GM19035 (cell line): ENCODE measurements around the gene ARHGEF7.

ENCODE experiments used
- ATAC-seq: cut with Tn5 transposase; IDR thresholded peaks from one replicate; pipeline ENCODE4 v1.9.1; 2021; ENCODE audit not compliant: unreplicated experiment

ARHGEF7 gene

DNA sequence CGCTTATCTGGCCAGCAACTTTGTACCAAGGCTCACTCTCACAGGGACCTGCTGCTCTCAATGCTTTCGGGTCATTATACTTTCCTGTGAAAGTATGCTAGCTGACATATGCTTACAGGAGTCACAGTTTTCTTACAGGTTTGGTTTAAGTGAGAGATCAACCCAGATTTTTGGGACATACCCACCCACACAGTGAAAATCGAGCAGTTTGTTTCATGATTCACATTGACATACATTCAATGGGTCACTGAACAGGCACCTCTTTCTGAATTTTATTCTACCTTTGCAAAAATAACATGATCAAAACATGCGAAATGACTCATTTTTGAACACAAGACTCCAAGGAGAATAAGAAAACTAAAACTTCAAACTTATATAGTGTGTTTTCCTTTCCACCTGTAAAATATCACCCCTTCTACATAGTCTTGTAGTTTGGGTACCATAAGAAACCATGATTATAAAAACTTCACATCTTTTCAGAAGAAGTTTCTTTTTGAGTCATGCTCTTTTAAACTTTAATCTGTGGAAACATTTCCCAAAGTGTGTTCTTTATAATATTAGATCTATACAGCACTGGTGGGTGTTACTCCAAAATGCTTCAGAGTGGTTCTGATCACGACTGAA is 161.0 kb downstream of the ARHGEF7 start:
- no peak for ATAC-seq

DNA sequence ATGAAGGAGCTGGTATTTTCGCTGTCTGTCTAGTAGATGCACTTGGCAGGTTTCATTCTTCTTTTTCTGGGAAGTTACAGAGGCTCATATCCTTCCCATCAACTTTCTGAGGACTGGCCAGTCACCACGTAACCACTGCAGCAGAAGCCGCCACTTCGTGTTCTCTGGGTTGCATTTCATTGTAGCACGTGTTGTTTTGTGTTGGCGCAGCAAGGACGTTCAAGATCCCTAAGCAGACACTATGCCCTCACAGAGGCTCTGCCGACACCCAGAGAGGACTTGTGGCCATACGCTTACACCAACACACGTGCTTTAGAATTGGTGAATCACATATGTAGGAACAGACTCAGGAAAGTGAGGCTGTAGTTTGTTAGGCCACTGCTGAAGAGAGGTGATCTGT is 163.1 kb downstream of the ARHGEF7 start:
- no peak for ATAC-seq

DNA sequence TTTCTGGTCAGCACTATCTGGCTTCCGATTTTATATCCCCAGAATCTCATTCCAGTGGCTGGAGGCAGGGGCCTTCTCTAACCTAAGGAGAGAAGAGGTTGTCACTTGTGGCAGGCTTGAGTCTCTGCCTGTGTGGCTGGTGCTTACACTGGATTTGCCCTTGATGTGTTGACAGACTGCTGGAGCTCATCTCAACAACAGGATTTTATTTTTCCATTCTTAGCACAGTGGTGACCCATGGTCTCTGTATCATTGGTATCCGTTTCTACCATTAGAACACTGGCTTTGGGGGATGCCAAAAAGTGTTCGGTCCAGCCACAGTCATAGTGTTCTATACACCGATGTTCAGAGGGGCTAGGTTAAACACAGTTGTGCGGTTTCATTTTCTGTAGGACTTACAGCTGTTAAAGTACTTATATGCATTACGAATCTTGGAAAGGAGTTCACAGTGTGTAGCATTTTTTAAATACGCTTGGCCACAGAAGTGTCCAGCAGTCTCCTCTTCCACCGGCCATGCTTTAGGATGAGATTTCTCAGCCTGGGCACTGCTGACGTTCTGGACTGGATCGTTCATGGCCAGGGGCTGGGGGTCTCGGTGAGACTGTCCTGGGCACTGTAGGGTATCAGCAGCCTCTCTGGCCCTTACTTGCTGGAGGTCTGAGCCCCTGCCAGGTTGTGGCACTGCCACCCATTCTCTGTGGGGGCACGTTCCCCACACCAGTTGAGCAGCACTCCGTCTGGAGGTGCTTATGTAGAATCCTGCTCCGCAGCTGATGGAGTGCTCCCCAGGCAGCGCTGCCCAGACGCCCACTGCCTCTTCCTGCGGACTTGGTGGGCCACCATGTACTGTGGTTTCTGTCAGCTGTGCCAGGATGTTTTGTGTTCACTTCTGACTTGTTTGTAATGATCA is 163.9 kb downstream of the ARHGEF7 start:
- no peak for ATAC-seq

DNA sequence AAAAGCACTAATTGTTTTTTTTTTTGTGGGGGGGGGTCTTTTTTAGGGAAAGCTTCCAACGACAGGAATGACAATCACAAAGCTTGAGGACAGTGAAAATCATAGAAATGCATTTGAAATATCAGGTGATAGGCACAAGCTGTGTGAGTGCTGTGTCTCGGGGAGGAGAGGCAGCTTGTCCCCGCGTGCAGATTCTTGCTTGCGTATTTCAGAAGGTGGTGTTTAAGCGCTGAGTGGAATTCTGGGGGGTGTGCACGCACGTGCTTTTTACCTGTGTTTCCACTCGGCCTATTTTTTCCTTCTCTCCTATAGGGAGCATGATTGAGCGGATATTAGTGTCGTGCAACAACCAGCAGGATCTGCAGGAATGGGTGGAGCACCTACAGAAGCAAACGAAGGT is 165.1 kb downstream of the ARHGEF7 start:
- no peak for ATAC-seq

DNA sequence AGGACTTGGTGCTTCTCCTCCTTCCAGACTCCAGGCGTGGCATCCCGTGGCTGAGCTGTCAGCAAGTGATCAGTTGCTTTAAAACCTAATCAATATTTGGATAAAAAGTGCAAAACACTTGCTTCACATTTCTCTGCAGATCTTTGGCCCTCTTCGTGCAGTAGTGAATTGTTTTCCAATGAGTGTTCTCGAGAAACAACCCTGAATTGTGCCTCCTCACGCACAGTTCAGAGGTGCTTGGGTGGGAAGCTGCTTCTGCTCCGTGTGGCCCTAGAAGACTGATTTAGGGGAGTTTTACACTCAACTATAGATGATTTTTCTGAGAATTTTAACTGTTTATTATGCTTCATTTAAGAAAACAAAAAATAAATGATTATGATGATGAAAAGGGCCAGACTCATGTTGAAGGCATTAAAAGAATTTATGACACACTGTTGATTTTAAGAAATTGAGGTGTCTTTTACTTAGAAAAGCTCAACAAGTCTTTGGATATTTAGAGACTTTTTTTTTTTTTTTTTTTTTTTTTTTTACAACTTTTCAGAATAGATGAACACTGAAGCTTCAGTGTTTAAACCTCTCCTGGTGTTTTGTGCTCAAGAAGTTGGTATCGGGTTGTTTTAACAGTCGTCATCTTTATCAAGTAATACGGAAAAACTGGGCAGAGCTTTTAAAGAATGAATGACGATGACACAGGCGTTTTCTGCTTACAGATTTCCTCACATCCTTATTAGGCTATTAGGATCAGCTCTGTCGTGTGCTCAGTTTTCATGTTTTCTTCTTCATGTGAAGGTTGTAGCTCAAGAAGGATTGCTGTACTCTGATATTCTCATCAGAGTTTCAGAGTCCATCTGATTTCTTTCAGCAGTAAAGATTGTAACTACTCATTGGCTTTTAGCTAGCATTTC is 165.8 kb downstream of the ARHGEF7 start:
- no peak for ATAC-seq

DNA sequence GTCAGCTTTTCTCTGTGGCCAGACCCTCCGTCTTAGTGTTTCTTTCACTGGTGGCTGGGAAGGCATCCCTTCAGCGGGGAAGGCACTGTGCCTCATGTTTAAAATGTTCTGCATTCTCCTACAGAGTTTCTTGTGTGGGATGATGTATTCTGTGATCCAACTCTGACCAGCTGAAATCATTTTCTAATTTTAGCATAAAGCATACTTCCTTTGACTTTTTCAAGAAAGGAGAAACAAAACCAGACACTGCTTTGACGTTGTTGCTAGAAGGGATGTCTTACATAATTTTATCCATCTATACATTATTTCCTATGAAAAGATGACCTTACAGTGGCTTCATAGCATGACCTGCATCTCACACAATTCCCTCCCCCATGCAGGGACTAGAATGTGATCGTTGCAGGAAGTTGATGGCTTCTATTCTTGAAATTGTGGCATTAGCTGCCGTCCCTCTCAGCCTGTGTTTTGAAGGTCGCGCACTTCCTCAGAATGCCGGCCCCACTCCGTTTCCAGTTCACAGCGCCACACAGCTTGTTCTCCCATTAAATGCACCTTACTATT is 166.7 kb downstream of the ARHGEF7 start:
- no peak for ATAC-seq

DNA sequence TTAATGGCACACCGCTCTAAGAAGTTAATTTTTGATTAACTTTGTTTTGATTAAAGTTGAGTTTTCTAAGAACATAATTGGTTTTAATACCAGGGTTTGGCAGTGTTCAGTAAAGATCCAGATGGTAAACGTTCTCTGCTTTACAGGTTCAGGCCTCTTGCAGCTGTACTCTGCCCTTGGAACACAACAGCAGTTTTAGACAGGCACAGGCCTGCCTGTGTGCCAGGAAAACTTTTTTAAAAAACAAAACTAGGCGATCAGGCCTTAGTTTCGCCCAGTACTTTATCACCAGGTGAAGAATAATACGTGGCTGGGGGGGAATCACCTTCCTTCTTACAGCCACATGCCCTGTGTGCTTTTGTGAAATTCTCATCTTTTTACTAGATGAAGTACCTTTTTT is 167.3 kb downstream of the ARHGEF7 start:
- no peak for ATAC-seq

DNA sequence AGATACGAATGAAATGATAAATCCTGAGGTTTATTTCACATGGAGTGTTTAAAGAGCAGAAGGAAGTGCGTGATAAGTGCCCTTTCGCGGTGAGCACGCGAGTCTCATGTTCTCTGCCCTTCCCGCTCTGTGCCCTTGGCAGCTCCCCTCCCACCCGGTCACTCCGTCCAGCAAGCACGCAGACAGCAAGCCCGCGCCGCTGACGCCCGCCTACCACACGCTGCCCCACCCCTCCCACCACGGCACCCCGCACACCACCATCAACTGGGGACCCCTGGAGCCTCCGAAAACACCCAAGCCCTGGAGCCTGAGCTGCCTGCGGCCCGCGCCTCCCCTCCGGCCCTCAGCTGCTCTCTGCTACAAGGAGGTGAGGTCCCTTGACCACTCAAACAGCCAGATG is 167.9 kb downstream of the ARHGEF7 start:
- ATAC-seq = no peak

DNA sequence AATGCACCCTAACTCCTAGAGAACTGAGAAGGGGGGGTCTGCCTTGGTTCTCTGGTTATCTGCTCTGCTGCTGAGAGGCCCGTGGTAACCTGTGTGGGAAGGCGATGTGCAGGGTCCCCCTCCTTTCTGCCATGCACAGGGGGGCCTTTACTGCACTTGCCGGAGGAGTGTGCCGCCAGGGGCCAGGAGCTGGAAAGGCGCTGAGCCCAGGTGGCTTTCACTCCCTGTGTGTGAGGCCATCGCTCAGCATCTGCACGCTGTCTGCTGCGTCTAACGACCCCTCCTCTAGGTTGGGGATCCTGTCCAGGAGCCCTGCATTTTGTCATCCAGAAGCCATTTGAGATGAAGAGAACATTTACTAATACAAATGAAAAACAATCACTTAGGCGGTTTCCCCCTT is 168.3 kb downstream of the ARHGEF7 start:
- no peak for ATAC-seq

DNA sequence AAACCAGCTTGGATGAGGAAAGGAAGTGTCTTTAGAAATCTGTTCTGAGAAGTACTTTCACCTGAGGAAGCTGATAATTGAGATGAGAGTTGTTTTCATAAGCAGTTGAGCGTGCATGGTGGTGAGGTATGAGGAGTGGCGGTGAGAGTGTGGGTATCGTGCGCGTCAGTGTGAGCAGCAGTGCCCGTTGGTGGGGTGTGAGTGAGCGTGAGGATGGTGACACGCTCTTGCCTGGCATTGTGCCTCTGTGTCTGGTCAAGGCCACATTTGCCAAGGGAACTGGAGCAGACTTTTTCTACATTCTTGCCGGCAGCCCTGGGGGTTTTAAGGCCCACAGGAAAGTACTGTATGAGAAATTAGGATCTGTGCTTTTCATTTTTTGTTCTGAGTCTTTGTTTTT is 168.9 kb downstream of the ARHGEF7 start:
- ATAC-seq = no peak

DNA sequence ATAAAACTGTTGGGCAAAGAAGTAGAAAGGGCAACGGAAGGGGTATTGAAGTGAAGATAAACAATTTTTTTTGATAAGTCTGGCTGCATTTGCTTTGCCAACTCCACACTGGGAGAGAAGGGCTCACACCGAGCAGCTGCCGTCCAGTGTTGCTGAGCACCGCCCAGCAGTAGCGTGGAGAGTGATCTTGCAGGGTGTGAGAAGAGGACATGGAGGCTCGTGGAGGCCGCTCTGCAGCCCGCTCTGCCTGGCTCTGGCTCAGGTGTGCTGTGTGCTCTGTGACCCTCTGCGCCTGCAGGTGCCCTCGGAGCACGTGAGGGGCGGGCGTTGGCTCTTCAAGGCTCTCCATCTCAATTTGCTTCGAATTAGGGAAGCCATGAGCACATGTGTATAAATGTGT is 169.5 kb downstream of the ARHGEF7 start:
- ATAC-seq = no peak

DNA sequence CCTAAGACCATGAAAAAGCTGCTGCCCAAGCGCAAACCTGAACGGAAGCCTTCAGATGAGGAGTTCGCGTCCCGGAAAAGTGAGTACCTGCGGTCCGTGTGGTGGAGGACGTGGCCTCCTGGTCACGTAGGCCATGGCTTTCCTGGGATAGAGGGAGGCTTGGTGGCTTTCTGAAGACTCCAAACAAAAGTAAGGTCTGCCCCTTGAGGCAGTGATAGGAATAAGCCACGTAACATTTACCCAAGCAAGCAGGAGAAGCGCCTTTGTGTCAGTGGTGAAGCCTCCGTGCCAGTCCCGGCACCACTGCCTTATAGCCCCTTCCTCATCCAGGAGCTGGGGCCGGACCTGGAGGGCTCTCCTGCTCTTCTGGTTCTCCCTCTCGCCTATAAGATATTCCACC is 171.1 kb downstream of the ARHGEF7 start:
- no peak for ATAC-seq

DNA sequence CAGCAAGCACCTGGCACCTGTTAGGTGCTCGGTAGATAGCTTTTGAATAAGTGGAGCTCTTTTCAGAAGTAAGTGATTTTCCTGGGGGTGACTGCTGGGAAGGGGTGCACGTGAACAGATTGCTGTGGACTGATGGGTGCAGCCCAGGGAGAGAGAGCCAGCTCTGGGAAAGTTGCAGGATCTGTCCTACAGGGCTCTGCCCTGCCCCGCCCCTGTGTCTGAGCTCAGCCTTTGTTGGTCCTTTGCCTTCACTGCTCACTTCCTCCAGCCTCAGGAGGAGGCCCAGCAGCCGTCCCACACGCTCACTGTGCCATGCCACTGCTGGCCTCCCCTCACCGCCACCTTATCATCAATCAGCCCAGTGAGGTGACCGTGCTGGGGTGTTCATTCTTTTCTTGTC is 171.6 kb downstream of the ARHGEF7 start:
- no peak for ATAC-seq

DNA sequence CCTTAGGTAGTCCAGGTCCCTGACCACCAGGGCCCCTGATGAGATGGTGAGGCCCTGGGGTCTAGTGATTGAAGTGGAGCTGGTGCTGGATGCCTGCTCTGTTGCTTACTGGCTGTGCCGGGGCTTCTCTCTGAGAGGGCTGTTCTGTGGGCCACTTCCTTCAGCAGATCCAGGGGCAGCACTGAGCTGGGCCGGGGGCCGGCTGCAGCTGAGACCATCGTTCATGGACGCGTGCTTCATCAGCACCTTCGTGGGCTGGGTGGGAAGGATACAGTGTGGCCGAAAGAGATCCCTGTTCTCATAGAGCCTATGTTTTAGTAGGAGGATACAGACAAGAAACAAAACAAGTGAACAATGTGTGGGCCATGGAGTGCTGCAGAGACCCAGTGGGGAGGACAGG is 172.1 kb downstream of the ARHGEF7 start:
- ATAC-seq = no peak

DNA sequence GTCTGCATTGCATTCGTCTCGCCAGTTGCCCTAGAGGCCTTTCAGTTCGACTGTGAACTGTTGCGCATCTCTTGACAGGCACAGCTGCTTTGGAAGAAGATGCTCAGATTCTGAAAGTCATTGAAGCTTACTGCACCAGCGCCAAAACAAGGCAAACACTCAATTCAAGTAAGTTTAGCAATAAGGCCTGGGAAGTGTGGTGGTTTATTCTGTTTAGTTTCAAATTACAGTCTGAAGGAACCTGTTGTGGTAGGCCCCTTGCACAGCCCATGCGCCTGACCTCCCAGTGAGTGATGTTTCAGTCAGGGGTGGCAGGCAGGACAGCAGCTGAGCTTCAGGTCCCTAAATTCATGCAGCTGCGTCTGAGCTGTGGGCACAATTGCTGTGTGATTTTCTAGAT is 173.2 kb downstream of the ARHGEF7 start:
- no peak for ATAC-seq

DNA sequence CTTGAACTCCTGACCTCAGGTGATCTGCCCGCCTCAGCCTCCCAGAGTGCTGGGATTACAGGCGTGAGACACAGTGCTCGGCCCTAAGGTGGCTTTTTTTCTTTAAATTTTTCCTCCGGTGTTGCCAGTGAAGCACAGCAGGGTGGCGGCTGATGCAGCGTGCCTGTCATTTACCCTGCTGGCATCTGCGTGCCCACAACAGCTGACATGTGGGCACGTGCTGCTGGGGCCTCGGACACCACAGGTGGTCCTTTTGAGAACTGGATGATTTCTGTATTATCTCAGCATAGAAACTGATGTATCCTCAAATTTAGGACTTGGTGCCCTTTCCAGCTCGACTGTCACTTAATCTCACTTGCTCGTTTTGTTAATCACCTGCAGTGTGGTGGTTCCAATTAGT is 174.1 kb downstream of the ARHGEF7 start:
- ATAC-seq = no peak

DNA sequence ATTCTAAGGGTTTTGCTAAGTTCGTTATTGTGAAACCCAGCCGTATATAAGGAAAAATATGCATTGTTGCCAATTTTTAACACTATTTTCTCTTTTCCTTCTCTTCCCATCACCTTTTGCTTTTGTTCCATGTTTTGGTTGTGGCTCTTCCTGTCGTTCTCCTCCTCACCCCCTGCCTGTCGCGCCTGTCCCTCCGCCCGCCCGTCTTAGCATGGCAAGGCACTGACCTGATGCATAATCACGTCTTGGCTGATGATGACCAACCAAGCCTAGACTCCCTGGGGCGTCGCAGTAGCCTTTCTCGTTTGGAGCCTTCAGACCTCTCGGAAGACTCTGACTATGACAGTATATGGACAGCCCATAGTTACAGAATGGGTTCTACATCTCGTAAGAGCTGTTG is 176.8 kb downstream of the ARHGEF7 start:
- no peak for ATAC-seq

DNA sequence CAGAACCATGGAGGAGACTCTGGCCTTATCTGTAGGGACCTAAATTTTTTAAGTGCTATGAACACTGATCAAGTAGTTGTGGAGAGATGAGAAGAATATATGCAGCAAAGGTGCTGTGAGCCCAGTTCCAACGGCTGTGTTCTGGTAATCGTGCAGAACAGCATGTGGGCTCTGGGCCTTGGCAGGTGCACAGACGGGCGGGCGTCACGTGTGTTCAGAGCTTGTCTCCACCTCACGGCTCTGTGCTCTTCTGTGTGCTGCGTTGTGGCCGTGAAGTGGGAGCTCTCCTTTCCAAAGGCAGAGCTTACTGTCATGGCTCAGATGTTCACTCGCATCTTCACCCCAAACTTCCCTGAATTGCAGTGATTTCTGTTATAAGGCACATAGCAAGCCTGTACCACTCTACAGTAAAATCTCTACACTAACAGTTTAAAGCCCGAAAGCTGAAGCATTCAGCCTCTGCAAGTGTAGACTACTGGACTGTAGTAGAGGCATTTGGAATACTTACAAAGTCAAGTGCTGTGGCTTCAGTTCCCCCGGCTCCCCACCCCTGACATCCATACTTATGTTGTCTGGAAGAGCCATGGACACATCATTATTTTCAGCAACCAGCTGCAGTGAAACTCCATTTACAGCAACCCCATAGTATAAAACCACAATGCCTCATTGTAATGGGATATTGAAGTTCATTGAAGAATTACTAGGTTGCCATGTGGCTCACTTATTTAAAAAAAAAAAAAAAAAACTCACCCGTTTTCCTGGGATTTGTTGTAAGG is 177.8 kb downstream of the ARHGEF7 start:
- no peak for ATAC-seq

DNA sequence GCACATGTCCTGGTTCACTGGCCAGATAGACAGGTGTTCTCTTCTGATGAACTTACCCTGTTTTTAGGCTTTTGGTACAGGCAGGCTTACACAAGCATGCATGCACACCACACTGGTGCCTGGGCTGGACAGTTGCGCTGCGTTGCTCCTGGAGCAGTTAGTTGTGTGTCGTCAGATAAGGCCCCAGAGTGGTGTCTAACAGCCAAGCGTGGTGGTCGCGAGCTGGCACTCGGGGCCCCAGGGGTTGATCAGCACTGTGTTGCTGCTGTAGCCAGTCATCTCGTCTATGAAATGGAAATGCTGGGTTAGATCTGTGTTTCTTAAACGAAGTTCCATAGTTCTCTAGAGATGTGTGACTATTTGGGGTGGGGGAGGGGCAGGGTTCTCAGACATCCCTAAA is 180.8 kb downstream of the ARHGEF7 start:
- no peak for ATAC-seq

DNA sequence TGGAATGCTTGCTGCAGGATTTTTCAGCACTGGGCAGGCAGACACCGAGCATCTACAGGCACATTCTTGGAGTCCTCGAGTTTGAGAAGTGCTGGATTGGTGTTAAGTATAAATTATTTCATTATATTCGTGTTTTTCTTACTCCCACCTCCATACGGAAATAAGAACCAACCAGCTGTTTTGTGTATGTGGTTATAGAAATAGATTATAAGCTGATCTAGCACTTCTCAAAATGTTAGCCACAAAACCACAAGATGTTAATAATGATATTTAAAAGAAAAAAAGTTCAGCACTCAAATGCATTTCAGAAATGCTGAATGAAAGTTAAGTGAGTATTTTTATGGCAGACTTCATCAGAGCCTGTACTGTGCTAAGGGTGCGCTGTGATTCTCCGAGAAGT is 181.3 kb downstream of the ARHGEF7 start:
- no peak for ATAC-seq
